Measurements from ENCODE around the gene TFAP2E. TPM values are rescaled to one million over a fixed set of nuclear protein-coding genes. Genes with fewer than 3 reads are reported as not detected.

The TFAP2E gene
- total and polyA plus RNA-seq, 2 experiments from 2014 or later = 0.81 TPM; not detected in 1

DNA sequence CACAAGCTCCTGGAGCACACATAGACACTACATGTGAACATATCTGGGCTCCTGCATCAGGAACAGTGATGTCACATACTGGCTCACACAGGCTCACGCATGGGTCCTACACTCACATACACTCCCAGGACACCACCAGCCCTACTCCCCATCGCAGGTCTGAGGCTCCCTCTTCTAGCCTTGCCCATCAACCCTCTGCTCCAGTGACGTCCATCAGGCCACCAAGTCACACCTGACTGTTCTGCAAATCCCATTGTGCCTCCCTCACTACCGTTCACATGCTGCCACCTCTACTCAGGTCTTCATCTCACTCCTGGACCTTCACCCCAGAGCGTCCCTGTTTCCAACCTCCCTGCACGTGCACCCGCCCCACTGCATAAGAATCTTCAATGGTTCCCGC lies 18.1 kb downstream of the TFAP2E start:
- H3K79me2 ChIP-seq = no peaks in the 10 kb centered on the region
- H3K9me2 ChIP-seq (replicated peaks; ENCODE audit: insufficient read depth) = no peaks in the 10 kb centered on the region
- no peak overlapping the region for H3K4me3 ChIP-seq
- no peaks in the 10 kb centered on the region for H3K9me3 ChIP-seq (ENCODE audit: low read depth)
- no peak overlapping the region for H3K4me2 ChIP-seq
- H3K4me1 ChIP-seq (ENCODE audit: insufficient read depth) = no peaks in the 10 kb centered on the region
- H4K20me1 ChIP-seq (ENCODE audit: insufficient read depth, poor library complexity, severe bottlenecking) = no peaks in the 10 kb centered on the region
- H2AFZ ChIP-seq = no peak overlapping the region
- H3K36me3 ChIP-seq (replicated peaks; ENCODE audit: insufficient read depth, low read depth) = no peaks in the 10 kb centered on the region
- H3K27me3 ChIP-seq = no peaks in the 10 kb centered on the region
- DNase-seq (ENCODE audit: low spot score) = no peak
- 98% methylated on average over 8 of the region's 8 CpGs for WGBS (ENCODE audit: low lambda C conversion rate, missing lambda C conversion rate)
- no peak overlapping the region for H3K27ac ChIP-seq
- TF ChIP-seq, protein P1, sequence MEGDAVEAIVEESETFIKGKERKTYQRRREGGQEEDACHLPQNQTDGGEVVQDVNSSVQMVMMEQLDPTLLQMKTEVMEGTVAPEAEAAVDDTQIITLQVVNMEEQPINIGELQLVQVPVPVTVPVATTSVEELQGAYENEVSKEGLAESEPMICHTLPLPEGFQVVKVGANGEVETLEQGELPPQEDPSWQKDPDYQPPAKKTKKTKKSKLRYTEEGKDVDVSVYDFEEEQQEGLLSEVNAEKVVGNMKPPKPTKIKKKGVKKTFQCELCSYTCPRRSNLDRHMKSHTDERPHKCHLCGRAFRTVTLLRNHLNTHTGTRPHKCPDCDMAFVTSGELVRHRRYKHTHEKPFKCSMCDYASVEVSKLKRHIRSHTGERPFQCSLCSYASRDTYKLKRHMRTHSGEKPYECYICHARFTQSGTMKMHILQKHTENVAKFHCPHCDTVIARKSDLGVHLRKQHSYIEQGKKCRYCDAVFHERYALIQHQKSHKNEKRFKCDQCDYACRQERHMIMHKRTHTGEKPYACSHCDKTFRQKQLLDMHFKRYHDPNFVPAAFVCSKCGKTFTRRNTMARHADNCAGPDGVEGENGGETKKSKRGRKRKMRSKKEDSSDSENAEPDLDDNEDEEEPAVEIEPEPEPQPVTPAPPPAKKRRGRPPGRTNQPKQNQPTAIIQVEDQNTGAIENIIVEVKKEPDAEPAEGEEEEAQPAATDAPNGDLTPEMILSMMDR (IDR thresholded peaks at IDR 0.05; ENCODE audit: poor library complexity) = no peak
- TF ChIP-seq EZH2 (IDR thresholded peaks at IDR 0.05; ENCODE audit: borderline replicate concordance) = no peak
- no peak for TF ChIP-seq EZH2phosphoT487 (IDR thresholded peaks at IDR 0.05; ENCODE audit: low read depth, severe bottlenecking, unreplicated experiment)

DNA sequence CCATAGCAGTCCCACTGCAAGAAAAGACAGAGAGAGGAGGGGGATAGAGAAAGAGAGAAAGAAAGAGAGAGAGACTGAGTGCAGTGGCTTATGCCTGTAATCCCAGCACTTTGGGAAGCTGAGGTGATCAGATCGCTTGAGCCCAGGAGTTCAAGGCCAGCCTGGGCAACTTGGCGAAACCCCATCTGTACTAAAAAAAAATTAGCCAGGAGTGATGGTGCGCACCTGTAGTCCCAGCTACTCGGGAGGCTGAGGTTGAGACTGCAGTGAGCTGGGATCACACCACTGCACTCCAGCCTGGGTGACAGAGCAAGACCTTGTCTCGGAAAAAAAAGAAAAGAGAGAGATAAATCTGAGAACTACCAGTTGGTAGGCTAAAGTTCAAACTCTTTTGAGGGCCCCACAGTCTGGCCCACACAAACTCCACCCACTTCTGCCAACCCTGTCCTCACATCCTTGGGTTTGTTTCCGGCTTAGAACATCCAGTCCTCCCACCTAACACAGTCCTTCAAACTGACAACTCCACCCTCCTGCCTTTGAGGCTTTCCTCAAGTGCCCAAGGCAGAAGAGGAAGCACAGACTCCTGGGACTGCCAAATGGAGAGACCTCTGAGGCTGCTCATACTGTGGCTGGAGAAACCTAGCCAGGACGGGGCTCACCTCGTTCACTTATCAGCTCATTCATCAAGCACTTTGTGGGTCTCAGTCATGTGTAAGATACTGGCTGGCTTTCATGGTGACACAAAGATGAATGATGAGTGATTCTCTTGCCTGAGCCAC lies 20.1 kb downstream of the TFAP2E start:
- Histone ChIP-seq H3K9me3 (ENCODE audit: low read depth) (no peaks in the 10 kb centered on the region), H3K4me2 (peak overlapping the region; percentile 11), H3K27me3 (no peaks in the 10 kb centered on the region), H3K27ac (peak overlapping the region; percentile 65), H3K4me3 (no peak overlapping the region), H3K79me2 (no peaks in the 10 kb centered on the region), H4K20me1 (ENCODE audit: insufficient read depth, poor library complexity, severe bottlenecking) (no peaks in the 10 kb centered on the region), H3K9me2 (replicated peaks; ENCODE audit: insufficient read depth) (no peaks in the 10 kb centered on the region), H3K4me1 (ENCODE audit: insufficient read depth) (no peaks in the 10 kb centered on the region), H3K36me3 (replicated peaks; ENCODE audit: insufficient read depth, low read depth) (no peaks in the 10 kb centered on the region), H2AFZ (no peak overlapping the region)
- WGBS (ENCODE audit: low lambda C conversion rate, missing lambda C conversion rate) = 71% methylated on average over 8 of the region's 8 CpGs
- no peak for TF ChIP-seq EZH2 (IDR thresholded peaks at IDR 0.05; ENCODE audit: borderline replicate concordance)
- TF ChIP-seq EZH2phosphoT487 (IDR thresholded peaks at IDR 0.05; ENCODE audit: low read depth, severe bottlenecking, unreplicated experiment) = no peak
- TF ChIP-seq, protein P1 (IDR thresholded peaks at IDR 0.05; ENCODE audit: poor library complexity) = no peak
- DNase-seq (ENCODE audit: low spot score) = peak; percentile 67

DNA sequence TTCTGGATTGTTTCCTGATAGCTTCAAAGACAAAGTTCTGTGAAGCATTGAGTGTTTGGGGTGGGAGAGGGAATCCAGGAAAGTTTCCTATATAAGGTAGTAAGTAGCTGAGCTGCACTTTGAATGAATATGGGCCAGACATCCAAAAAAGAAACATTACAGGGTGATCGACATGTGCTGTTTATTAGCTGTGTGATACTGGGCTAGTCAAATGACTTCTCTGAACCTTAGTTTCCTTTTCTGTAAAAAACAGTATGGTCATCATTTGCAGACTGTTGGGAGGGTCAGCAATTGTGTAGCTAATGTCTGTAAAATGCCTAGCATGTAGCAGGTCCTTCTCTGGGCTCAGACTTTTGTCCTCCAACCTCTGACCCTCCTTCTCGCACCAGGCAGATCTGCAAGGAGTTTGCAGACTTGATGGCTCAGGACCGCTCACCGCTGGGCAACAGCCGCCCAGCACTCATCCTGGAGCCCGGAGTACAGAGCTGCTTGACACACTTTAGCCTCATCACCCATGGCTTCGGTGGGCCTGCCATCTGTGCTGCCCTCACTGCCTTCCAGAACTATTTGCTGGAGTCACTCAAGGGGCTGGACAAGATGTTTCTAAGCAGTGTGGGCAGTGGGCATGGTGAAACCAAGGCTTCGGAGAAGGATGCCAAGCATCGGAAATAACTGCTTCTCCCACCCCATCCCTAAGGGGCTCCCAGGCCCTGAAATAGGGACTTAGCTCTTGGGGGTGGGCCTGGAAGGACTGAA lies 21.1 kb downstream of the TFAP2E start:
- no peaks in the 10 kb centered on the region for H3K9me2 ChIP-seq (replicated peaks; ENCODE audit: insufficient read depth)
- WGBS (ENCODE audit: low lambda C conversion rate, missing lambda C conversion rate) = 95% methylated on average over 9 of the region's 9 CpGs
- H3K4me1 ChIP-seq (ENCODE audit: insufficient read depth) = no peaks in the 10 kb centered on the region
- no peaks in the 10 kb centered on the region for H3K36me3 ChIP-seq (replicated peaks; ENCODE audit: insufficient read depth, low read depth)
- TF ChIP-seq, protein P1 (IDR thresholded peaks at IDR 0.05; ENCODE audit: poor library complexity) = no peak
- TF ChIP-seq EZH2 (IDR thresholded peaks at IDR 0.05; ENCODE audit: borderline replicate concordance) (no peak), EZH2phosphoT487 (IDR thresholded peaks at IDR 0.05; ENCODE audit: low read depth, severe bottlenecking, unreplicated experiment) (no peak)
- H4K20me1 ChIP-seq (ENCODE audit: insufficient read depth, poor library complexity, severe bottlenecking) = no peaks in the 10 kb centered on the region
- H3K79me2 ChIP-seq = no peaks in the 10 kb centered on the region
- H3K9me3 ChIP-seq (ENCODE audit: low read depth) = no peaks in the 10 kb centered on the region
- no peaks in the 10 kb centered on the region for H3K27me3 ChIP-seq
- DNase-seq (ENCODE audit: low spot score) = no peak
- no peak overlapping the region for H2AFZ ChIP-seq
- no peak overlapping the region for H3K4me3 ChIP-seq
- H3K4me2 ChIP-seq = no peak overlapping the region
- H3K27ac ChIP-seq = peak overlapping the region; percentile 65
